SKM-1 treated with dmso at 0.1 percent for 144 hours (cell line): ENCODE data around the gene UMPS.

ENCODE experiments used
- DNase-seq: peaks from one replicate; lab custom pipeline; 2025; ENCODE audit not compliant: unreplicated experiment; lab: John Stamatoyannopoulos, UW

UMPS gene

GRCh38 chr3:124763206-124763605 is 33.0 kb downstream of the UMPS start:
- DNase-seq, result no peak

DNA sequence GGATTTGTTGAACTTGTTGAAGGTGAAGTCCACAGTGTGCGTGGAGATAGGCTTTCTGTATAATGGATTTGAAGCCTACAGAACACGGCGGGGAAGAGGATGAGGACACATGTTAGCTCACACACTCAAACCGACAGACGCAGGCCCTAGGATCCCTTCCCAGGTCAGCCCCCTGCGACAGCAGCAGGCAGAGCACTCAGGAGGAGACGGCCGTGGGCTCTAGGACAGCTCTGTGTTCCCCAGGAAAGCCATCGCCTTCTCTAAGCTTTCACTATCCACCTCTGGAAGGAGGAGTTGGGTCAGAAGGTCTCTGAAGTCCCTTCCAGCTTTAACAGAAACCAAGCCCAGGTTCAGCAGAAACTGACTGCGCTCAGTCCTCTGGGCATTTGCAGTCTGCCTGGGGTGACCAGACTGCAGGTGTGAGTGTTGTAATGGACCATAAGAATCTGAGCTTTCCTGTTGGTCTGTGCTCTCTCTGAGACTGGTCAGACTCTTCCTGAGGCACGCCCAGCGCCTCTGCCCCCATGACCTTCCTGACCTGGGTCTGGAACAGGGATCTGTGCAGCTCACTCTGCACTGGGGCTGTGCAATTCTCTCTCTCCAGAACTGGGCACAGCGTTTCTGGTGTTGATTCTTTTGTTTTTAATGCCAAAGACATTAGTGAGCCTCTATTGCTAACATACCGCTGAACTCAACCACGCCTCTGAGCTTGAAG is 33.5 kb downstream of the UMPS start:
- no peak for DNase-seq

DNA sequence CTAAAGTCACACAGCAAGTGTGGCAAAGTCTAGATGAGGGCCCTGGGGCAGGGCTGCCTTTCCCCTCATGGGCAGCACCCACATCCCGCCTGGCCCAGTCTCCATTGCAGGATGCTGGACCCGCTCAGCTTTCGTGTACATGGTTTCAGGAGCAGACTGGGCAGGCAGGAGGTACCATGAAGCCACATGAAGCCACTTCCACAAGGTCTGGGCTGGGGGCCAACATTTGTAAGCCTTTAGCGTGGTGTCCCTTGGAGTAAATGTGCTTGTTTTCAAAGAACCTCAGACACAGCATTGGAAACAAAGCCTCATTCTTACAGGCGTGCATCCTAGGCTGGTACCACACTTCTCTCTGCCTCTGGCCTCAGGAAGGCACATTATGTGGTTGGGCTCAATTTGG is 34.5 kb downstream of the UMPS start:
- DNase-seq, result no peak

GRCh38 chr3:124765197-124765840 is 35.1 kb downstream of the UMPS start:
- no peak for DNase-seq

- no peak for DNase-seq
Measured at GRCh38 chr3:124766113-124767095, 36.2 kb downstream of the UMPS start.

- DNase-seq, result no peak
Measured at GRCh38 chr3:124767264-124767663, 37.0 kb downstream of the UMPS start.

- DNase-seq, result no peak
Measured at GRCh38 chr3:124767691-124768090, 37.4 kb downstream of the UMPS start.

DNA sequence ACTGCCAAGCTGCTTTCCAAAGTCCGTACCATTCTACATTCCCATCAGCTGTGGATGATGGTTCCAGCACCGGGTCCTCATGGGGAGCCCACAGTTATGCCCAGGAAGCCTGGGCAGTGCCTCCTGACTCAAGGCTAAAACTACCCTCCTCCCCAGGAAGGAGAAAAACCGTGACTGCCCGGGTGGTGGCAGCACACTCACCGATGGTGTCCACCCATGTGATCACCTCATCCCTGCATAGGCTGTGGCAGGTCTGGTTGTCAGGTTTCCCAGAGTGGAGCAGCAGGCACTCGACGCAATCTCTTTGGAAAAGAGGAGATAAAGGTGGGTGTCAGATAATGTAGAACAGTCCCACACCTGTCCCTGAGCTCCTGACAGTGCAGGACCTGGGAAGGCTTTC is 38.6 kb downstream of the UMPS start:
- DNase-seq, result no peak

DNA sequence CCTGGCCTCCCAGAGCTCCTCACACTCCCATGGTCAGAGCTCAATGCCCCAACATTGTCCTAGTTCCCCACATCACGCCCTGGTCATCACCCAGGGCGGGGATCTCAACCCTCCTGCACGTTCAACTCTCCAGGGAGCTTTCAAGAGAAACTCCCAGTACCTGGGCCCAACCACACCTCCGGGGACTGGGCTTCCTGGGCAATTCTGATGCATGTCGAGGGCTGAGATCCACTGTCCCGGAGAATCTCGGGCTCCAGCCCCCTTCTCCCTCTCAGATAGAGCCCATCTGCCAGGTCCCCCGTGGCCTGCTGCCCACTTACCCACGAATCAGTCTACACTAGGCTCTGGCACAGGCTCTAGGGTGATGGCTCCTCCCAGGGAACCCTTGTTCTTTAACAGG is 39.2 kb downstream of the UMPS start:
- DNase-seq, result no peak

DNA sequence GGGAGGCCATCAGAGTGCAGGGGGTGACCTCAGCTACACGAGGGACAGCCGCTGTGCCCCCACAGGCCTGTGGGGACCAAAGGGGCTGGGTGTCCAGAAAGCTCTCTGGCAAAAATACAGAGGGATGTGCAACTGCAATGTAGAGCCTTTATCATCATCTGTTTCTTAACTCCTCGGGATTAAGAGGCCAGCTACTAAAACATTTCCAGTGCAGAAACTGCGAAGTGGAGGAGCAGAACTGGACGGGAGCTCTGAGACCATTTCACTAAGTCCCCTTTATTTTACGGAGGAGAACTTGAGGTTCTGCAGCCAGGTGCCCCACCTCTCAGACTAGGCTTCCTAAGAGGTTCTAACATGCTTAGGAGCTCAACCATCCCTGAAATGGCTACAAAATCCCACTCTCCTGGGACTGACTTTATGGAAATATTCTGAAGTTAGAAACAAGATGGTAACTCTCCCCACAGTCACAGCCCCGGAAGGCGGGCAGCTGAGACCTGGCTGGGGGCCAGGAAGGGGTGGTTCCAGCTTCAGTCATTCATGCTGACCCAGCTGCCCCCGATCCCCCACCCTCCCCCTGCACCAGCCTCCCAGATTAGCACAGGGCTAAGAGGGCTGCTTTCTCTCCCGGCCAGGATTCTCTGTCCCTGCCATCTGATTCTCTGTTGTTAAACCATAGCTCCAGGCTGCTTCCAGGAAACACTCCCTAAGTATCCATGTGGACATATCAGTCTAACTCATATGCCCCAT is 40.3 kb downstream of the UMPS start:
- DNase-seq, result no peak

- DNase-seq, result no peak
Measured at GRCh38 chr3:124771083-124771445, 40.8 kb downstream of the UMPS start.

DNA sequence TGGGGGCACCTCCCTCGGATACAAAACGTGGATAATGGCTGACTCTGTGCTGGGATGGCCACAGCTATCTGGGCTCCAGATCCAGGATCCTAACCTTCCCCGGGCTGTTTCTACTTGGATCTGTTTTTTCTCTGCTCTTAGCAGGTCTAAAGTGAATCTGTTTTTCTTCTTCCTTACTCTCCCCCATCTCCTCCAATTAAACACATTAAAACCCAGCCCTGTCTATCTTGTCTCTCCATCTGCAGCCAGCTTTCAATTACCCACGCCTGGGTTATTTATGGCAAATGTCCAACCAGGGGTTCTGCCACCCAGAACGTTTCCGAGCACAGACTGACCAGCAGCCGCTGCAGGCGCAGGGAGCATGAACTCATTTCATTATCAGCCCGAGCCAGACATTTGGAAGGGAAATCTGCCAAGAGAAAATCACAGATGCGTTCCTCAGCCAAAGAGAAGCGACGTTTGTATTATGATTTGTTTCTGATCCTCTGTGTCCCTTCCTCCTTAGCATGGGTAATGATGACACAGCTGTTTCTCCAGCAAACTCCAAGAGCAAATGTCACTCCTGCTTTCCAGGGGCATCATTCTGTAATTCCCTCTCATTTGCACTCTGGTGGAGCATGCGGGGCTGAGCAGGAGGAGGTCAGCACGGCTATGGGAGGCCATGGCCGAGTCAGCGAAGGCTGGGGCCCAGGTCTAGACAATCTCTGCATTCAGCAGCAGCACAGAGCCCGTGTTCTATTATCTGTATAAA is 42.0 kb downstream of the UMPS start:
- DNase-seq, result no peak

DNA sequence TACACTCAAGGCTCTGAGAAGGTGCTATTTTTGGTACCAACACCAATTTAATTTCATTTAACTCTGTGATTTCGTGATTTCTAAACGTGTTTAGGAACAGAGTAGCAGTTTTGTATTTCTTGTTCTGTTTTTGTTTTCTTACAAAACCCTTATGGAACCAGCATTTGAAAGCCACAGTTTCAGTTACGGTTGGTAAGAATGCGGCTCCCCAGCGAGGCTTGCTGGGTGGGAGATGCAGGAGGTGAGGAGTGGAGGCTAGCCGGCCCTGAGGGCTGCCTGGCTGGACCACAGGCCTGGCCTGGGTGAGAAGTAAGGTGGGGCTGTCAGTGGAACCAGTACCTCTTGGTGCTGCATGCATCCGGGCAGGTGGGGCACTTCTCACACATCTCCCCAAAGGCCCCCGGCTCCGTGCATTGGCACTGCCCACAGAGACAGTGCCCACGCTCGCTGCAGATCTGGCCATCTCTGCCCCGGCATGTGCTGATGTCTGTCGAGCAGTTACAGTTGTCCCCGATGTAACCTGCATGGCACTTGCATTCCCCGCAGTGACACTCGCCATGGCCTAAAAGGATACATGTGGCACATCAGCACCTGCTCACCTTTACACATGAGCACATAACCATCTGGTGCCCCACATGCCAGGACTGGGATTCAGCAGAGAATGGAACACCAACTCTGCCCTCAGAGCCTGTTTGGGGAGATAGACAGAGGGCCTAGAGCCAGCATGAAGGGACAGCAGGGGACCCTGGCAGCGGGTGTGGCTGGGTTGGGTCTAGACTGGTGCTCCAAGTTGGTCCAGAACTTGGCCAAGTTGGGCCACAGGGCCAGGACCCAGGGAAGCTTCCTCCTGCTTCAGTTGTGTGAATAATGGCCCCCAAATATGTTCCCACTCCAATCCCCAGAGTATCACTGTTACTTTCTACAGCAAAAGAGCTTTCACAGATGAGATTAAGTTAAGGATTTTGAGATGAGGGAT is 43.4 kb downstream of the UMPS start:
- no peak for DNase-seq

- DNase-seq, result no peak
Measured at GRCh38 chr3:124774327-124774718, 44.1 kb downstream of the UMPS start.

DNA sequence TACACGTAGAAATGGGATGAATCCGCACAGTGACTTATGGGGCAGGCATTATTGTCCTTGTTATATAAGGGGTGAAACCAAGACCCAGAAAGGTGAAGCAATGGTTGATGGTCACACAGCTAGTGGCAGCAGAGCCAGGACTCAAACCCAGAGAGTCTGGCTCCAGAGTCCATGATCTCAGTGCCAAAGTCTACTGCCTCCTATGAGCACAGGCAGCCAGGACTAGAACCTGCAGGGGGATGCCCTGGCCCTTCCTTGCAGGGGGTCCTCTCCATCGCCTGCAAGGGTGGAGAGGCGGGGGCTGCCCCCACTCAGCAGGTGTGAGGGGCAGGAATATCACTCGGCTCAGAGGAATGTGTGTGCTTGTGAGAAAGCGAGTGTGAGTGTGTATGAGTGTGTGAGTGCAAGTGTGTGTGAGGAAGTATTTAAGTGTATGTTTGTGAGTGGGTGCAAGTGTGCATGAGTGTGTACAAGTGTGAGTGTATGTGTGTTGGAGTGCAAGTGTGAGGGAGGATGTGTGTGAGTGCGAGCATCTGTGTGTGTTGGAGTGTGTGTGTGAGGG is 44.7 kb downstream of the UMPS start:
- no peak for DNase-seq

DNA sequence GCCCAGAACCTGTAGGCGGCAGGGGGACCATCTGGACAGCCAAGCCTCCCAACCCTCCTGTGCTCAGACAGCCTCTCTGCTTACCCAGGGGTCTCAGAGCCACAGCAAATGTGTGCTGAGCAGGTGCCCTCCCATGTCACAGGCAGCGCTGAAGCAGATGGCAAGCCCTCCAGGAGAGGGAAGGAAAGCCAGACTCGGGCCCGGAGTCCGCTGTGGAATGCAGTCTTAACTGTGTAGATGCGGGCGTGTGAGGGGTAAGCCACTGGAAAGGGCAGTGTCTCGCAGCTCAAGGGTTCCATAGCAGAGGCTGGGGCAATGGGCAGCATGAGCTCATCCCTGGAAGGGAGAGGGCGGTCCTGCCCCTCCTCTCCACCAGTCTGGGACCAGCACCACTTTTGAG is 45.6 kb downstream of the UMPS start:
- DNase-seq, result no peak

GRCh38 chr3:124776856-124777255 is 46.6 kb downstream of the UMPS start:
- DNase-seq, result no peak

DNA sequence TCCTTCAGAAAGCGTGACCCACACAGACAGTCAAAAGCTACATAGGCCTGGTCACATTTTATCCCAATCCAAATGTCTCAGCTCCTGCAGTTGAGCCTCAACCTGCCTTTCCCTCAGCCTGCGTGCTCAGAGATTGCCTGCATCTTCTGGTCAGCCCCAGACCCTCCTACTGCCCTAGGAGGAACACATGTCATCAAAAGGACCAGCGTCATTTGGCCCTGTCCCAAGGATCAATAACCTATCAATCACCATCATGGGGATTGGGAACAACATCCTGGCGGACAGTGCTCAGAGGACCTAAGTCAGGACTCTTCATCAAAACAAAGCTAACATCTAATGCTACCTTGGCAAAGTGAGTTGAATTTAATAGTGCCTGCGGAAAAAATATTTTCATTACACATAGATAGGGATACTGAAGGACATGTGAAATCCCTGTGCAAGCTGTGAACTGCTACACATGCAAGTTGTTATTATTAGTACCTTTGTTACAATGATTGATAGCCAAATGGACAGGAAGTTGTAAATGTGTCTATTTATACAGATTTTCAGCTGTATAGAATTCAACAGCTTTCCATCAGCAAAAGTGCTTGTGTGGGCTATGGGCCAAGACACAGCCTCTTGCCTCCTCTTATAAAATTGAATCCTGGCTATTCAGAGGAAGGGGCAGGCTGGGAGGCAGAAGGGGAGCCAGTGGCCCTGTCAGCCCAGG is 47.7 kb downstream of the UMPS start:
- DNase-seq, result no peak
